ENCODE measurements around the gene LRRC43.

Gene LRRC43

DNA sequence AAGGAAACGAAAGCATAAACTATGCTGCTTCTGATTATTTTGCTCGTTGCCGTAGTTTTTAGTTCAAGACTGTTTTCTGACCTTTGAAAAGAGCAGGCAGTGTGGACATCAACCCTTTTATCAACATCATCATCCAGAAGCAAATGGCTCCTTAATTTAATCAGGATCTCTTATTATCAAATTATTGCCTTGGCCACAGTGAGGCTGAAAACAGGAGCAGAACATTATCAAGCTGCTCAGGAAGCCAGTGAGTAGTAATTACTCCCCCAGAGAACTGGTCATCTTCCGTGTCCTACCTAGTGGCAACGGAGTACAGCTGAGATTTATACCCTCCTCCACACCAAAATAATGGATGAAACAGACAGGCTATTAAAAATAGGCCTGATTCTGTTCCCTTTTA is 45.2 kb downstream of the LRRC43 start:
- no peak for DNase-seq

DNA sequence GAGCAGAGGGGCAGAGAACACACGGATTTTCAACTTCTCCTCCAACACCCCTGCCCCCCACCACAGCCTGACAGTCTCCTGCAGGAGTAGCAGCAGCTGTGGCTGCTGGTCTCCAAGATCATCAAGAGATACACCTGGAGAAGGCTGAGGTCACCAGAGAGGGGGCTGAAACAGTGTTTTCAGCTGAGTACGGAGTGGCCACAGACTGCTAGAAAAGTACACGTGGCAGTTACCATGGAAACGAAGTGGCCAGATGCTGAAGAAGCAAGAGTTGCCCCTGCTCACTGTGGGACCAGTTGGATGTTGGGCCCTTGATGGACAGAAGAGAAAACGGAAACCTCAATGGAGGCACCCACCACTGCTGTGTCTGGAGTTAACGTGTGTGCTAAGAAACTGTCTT is 47.9 kb downstream of the LRRC43 start:
- DNase-seq: no peak

DNA sequence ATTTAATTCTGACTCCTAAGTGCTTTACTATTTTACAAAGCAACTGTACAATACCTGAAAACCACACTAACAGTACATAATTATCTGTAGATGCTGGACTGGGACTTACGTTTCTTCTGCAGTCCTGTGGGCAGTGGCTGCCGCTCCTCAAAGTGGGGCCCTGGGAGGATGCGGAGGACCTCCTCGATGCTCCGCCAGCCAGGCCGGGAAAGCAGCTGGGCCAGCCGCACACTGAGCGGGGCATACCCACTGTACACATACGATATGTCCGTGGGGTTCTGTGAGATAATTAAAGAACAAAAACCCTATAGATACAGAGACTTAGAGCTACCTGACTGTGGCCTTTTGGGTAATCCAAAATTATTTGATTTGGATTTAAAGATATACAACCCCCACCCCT is 49.8 kb downstream of the LRRC43 start:
- no peak for DNase-seq

DNA sequence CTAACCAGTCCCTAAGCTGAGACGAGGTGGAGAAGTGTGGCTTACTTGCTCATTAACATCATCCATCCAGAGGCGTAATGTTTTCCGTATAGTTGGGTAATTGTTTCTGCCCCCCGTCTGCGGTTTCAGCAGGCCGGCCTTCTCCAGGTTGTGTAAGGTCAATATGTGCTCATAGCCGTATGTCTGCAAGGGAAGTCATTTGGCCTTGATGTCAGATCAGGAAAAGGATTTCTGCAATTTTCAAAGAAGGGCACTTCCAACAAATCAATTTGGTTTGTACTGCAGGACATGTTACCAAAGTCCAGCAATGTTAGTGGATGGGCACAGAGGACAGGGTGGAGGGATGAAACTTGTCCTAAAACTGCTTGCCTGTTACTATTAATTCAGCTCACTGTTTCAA is 52.8 kb downstream of the LRRC43 start:
- no peak for DNase-seq

DNA sequence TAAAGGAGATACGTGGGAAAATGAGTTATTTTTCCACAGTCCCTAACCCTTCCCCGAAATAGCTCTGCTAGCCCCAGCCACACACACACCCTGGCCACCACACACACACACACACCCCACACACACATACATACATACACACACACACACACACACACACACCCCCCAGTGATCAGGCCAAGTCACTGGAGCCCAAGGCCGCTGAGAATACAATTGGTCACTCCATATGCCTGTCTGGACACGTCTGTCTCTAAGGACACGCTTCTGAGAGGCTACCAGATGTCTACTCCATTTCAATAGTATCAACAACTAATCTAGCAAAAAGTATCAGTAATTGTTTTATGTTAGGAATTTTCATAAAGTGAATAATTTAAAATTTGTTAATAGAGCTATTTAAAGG is 55.9 kb downstream of the LRRC43 start:
- no peak for DNase-seq

DNA sequence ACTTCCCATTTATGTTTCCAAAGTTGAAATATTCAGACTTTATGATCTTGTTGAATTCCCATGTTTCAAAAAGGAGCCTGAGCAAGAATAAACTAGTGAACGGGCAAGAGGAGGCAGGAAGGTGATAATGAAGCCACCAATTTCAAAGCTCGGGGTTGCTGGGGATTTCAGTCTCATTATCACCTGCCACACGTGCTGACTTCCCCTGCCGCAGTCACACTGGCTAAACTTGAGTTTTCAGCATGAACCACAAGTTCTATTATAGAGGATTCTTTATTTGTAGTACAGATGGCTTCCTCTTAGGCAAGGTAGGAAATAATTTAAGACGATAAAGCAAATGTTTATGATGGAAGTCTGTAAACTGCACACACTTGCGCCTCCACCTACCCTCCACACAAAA is 61.0 kb downstream of the LRRC43 start:
- DNase-seq: no peak

DNA sequence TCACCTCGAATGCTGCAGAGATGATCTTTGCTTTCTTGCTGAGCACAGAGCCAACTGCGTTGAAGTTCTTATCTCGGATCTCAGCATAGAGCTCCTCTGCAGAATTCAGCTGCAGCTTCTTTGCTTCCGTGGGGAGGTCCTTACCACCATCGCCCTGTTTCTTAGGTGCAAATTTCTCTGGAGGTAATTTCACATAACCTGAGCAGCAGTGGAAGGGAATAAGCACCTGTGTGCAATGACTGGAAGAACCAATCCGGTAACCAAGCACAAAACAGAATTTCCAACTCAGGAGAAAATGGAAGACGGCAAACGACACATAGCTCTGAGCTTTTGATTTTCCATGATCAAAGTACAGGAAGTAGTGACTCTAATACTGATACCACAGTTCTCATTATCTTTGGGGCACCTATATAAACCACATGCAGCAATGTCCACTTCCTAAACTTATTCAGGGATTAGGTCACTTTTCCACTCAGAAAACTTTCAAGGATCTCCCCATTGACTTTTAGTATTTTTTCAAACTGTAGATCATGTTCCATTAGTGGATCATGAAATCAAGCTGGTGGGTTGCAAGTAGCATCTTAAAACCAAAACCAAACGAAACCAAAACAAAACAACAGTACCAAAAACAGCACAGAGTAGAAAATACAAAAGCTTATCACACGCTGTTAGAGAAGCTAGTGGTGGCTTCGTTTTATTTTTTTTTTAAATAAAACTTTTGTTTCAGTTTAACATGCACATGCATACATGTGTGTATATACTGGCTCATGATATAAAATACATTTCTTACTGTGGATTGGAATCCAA is 61.8 kb downstream of the LRRC43 start:
- no peak for DNase-seq

DNA sequence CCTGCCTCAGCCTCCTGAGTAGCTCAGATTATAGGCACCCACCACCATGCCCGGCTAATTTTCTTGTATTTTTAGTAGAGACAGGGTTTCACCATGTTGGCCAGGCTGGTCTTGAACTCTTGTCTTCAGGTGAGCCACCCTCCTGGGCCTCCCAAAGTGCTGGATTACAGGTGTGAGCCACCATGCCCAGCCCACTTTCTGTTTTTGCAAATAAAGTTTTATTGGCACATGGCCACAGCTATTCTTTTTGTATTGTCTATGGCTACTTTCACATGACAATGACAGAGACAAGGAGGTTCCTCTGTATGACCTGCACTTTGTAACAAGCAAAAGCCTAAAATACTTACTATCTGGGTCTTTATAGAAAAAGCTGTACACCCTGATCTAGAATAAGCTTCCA is 62.6 kb downstream of the LRRC43 start:
- no peak for DNase-seq

DNA sequence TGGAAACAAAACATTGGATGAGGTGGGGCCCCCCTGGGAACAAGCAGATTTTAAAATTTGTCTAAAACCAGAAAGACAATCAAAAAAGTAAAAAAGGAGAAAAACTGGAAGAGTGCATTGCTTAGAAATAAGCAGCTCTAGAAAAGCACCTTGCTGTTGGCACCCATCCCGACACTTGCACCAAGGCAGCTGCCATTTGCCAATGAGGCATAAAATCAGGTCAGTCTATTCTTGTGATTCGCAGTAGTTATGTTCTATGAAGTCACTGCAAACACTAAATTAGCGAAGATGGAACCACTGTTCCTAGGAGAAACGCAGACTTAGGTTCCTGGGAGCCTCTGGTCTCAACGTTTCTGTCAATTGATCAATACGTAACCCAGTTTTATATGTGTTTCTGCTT is 67.1 kb downstream of the LRRC43 start:
- DNase-seq: no peak

DNA sequence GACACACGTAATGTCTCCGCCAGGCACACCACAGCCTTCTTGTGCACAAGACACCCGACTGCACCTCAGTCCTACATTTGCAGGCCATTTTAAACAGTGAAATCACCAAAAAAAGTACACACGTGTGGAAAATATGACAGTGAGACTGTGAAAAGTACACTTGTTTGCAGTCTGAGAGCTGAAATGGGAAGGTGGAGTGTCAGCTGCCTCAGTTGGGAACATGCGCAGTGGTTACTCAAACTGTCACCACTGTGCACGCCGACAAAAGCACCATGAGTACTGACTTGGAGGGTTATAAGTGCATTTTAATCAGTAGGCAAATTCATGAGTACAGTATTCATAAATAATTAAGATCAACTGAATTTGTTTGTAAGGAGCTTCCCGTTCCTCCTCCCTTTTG is 67.6 kb downstream of the LRRC43 start:
- DNase-seq: no peak
